ENCODE data around the gene COL4A6. TPM values are rescaled to one million over a fixed set of nuclear protein-coding genes. Genes with fewer than 3 reads are reported as not detected.

Gene COL4A6
- total RNA-seq, 1 experiment from 2014 or later = 0.28 TPM

GRCh38 chrX:108299101-108299591, 139.1 kb downstream of the COL4A6 start:
- CTCF ChIA-PET = no interaction called here
- intact Hi-C loops (cut with micrococcal nuclease; ENCODE audit: unreplicated experiment) = no loop called here
- TF ChIP-seq TCF7L2 (IDR thresholded peaks at IDR 0.05; ENCODE audit: low read depth, low read length) = no peak
- TF ChIP-seq SIN3A (IDR thresholded peaks at IDR 0.05; ENCODE audit: borderline replicate concordance, insufficient read depth, low read depth, low read length) = no peak
- no peak for TF ChIP-seq POLR2AphosphoS5 (IDR thresholded peaks at IDR 0.05; ENCODE audit: low read depth, low read length)
- TF ChIP-seq, protein P1, sequence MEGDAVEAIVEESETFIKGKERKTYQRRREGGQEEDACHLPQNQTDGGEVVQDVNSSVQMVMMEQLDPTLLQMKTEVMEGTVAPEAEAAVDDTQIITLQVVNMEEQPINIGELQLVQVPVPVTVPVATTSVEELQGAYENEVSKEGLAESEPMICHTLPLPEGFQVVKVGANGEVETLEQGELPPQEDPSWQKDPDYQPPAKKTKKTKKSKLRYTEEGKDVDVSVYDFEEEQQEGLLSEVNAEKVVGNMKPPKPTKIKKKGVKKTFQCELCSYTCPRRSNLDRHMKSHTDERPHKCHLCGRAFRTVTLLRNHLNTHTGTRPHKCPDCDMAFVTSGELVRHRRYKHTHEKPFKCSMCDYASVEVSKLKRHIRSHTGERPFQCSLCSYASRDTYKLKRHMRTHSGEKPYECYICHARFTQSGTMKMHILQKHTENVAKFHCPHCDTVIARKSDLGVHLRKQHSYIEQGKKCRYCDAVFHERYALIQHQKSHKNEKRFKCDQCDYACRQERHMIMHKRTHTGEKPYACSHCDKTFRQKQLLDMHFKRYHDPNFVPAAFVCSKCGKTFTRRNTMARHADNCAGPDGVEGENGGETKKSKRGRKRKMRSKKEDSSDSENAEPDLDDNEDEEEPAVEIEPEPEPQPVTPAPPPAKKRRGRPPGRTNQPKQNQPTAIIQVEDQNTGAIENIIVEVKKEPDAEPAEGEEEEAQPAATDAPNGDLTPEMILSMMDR (IDR thresholded peaks at IDR 0.05) = no peak
- no peak for TF ChIP-seq REST (IDR thresholded peaks at IDR 0.05; ENCODE audit: insufficient read depth in 1 of 2, low read depth in 2 of 2, low read length in 1 of 2)
- DNase-seq (ENCODE audit: low read depth, low spot score) (no peak), ATAC-seq (no peak)
- no TSS peak for BruUV-seq (replicated peaks)
- H3K27me3 ChIP-seq (ENCODE audit: control insufficient read depth, insufficient read depth, low read length) = no peaks in the 10 kb centered on the region
- H3K36me3 ChIP-seq (ENCODE audit: control insufficient read depth, insufficient read depth, low read length) = no peaks in the 10 kb centered on the region
- no peak overlapping the region for H3K4me3 ChIP-seq (ENCODE audit: low read depth in 2 of 2, low read length in 2 of 2)
- no peak overlapping the region for H3K27ac ChIP-seq (ENCODE audit: low read length)
- POLR2A ChIA-PET = no interaction called here
- in situ Hi-C loops (cut with HindIII; ENCODE audit: low pct_unique_long_range_greater_than_20kb, low sequenced_read_pairs) = no loop called here
- H3K4me1 ChIP-seq (ENCODE audit: control insufficient read depth, insufficient read depth, low read length) = no peaks in the 10 kb centered on the region
- no peaks in the 10 kb centered on the region for H3K9me3 ChIP-seq (ENCODE audit: control insufficient read depth, insufficient read depth, low read depth, low read length)

- no peak for ATAC-seq
- in situ Hi-C loops (cut with HindIII; ENCODE audit: low pct_unique_long_range_greater_than_20kb, low sequenced_read_pairs) = no loop called here
- no TSS peak for BruUV-seq (replicated peaks)
- TF ChIP-seq REST (IDR thresholded peaks at IDR 0.05; ENCODE audit: insufficient read depth in 1 of 2, low read depth in 2 of 2, low read length in 1 of 2) (no peak), SIN3A (IDR thresholded peaks at IDR 0.05; ENCODE audit: borderline replicate concordance, insufficient read depth, low read depth, low read length) (no peak), POLR2AphosphoS5 (IDR thresholded peaks at IDR 0.05; ENCODE audit: low read depth, low read length) (no peak), TCF7L2 (IDR thresholded peaks at IDR 0.05; ENCODE audit: low read depth, low read length) (no peak)
- TF ChIP-seq, protein P1 (IDR thresholded peaks at IDR 0.05) = no peak
- H3K27me3 ChIP-seq (ENCODE audit: control insufficient read depth, insufficient read depth, low read length) = no peaks in the 10 kb centered on the region
- no peak for DNase-seq (ENCODE audit: low read depth, low spot score)
- intact Hi-C loops (cut with micrococcal nuclease; ENCODE audit: unreplicated experiment) = no loop called here
- no peaks in the 10 kb centered on the region for H3K4me1 ChIP-seq (ENCODE audit: control insufficient read depth, insufficient read depth, low read length)
- no peak overlapping the region for H3K4me3 ChIP-seq (ENCODE audit: low read depth in 2 of 2, low read length in 2 of 2)
- H3K27ac ChIP-seq (ENCODE audit: low read length) = no peak overlapping the region
- POLR2A ChIA-PET = no interaction called here
- no peaks in the 10 kb centered on the region for H3K36me3 ChIP-seq (ENCODE audit: control insufficient read depth, insufficient read depth, low read length)
- CTCF ChIA-PET = no interaction called here
- H3K9me3 ChIP-seq (ENCODE audit: control insufficient read depth, insufficient read depth, low read depth, low read length) = no peaks in the 10 kb centered on the region
These were observed 140.0 kb downstream of the COL4A6 start for GRCh38 chrX:108298165-108298602.
